ENCODE measurements around the gene ERC2. TPM values are rescaled to one million over a fixed set of nuclear protein-coding genes. Genes with fewer than 3 reads are reported as not detected.

The ERC2 gene
- total RNA-seq, 1 donor from 2014 or later, result 7.4 TPM

DNA sequence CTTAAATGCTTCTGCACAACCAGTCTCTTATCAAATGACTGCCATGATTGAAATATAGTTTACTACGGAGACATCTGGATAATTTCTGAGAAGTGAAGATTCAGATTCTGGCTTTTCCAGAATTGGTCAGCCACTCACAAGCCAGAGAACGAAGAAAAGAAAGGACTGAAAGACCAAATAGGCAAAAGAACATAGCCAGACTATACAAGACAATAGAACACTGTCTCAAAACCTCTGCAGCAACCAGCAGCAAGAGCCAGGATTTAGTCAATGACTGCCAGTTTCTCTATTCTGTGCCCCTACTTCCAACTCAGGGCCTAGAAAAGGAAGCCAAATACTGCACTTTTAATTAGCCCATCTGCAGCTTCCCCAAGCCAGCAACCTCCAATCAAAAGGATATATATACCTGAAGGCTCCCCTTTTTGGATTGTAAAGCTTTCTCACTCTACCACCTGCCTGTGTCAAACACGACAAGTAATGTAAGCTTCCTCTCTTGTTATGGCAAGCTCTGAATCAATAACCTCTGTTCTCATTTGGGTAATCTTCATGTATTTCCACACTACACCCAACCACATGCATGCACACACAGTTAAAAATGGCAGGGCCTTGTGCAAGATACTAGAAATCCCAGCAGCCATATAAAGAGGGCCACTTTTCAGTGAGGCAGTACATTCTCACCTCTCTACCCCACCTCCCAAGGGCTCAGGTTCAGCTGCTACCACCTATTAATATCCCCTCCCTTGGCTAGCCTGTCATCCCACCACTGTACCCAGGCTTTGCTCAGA, 97.1 kb downstream of the ERC2 start:
- H3K4me2 ChIP-seq (ENCODE audit: low read length), result no peak overlapping the region
- no peak overlapping the region for H3K27ac Mint-ChIP-seq (ENCODE audit: unreplicated experiment)
- FAIRE-seq, result no peak

DNA sequence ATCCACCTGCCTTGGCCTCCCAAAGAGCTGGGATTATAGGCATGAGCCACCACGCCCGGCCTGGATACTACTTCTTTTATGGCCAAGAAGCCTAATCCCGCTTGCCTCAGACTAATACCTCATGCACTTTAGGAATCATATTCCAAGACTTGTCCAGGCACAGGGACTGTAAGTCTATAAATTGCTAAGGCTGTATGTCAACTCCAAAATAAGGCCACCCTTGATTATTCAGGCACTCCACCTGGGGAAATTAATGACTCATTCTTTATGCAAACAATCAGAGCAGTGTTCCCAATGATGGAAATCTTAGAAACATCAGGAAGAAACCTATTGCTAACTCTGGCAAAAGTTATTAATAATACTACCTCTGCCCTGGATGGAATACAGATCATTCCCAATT, 98.4 kb downstream of the ERC2 start:
- TF ChIP-seq, protein P1, sequence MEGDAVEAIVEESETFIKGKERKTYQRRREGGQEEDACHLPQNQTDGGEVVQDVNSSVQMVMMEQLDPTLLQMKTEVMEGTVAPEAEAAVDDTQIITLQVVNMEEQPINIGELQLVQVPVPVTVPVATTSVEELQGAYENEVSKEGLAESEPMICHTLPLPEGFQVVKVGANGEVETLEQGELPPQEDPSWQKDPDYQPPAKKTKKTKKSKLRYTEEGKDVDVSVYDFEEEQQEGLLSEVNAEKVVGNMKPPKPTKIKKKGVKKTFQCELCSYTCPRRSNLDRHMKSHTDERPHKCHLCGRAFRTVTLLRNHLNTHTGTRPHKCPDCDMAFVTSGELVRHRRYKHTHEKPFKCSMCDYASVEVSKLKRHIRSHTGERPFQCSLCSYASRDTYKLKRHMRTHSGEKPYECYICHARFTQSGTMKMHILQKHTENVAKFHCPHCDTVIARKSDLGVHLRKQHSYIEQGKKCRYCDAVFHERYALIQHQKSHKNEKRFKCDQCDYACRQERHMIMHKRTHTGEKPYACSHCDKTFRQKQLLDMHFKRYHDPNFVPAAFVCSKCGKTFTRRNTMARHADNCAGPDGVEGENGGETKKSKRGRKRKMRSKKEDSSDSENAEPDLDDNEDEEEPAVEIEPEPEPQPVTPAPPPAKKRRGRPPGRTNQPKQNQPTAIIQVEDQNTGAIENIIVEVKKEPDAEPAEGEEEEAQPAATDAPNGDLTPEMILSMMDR (IDR thresholded peaks at IDR 0.05; ENCODE audit: insufficient read depth, low read depth, low read length), result no peak
- no peak for TF ChIP-seq EZH2 (IDR thresholded peaks at IDR 0.05; ENCODE audit: insufficient read depth, low read length)
- no peak overlapping the region for H3K4me3 ChIP-seq (ENCODE audit: insufficient read depth, low read depth, low read length)
- no peak overlapping the region for H3K4me3 Mint-ChIP-seq (ENCODE audit: unreplicated experiment)
- no peaks in the 10 kb centered on the region for H3K27me3 ChIP-seq (ENCODE audit: insufficient read depth, low read length)
- H3K79me2 ChIP-seq (ENCODE audit: insufficient read depth, low read length), result no peaks in the 10 kb centered on the region
- H3K4me1 Mint-ChIP-seq (ENCODE audit: low read depth, unreplicated experiment), result peaks cover 37% of the 10 kb centered on the region
- no peak overlapping the region for H3K27ac Mint-ChIP-seq (ENCODE audit: unreplicated experiment)
- H3K9ac ChIP-seq (ENCODE audit: low read length), result no peak overlapping the region
- H3K4me2 ChIP-seq (ENCODE audit: low read length), result no peak overlapping the region
- no peaks in the 10 kb centered on the region for H4K20me1 ChIP-seq (ENCODE audit: insufficient read depth, low read length)
- H3K4me1 ChIP-seq (ENCODE audit: insufficient read depth, low read length), result no peaks in the 10 kb centered on the region
- no peaks in the 10 kb centered on the region for H3K9me3 Mint-ChIP-seq (ENCODE audit: unreplicated experiment)
- no peaks in the 10 kb centered on the region for H3K27me3 Mint-ChIP-seq (ENCODE audit: low read depth, unreplicated experiment)
- H3K27ac ChIP-seq (ENCODE audit: low read depth, low read length), result no peak overlapping the region
- H3K36me3 Mint-ChIP-seq (ENCODE audit: low read depth, unreplicated experiment), result no peaks in the 10 kb centered on the region
- DNase-seq (ENCODE audit: low read depth) (no peak), FAIRE-seq (no peak)
- no peak overlapping the region for H2AFZ ChIP-seq (ENCODE audit: low read depth, low read length)
- no peaks in the 10 kb centered on the region for H3K9me3 ChIP-seq (ENCODE audit: insufficient read depth, low read depth, low read length)
- no peaks in the 10 kb centered on the region for H3K36me3 ChIP-seq (ENCODE audit: insufficient read depth, low read length)

More for the DNA sequence above, 97.1 kb downstream of the ERC2 start:
- Mint-ChIP-seq H3K36me3 (ENCODE audit: low read depth, unreplicated experiment) (no peaks in the 10 kb centered on the region), H3K4me3 (ENCODE audit: unreplicated experiment) (no peak overlapping the region), H3K4me1 (ENCODE audit: low read depth, unreplicated experiment) (peaks cover 31% of the 10 kb centered on the region), H3K27me3 (ENCODE audit: low read depth, unreplicated experiment) (no peaks in the 10 kb centered on the region), H3K9me3 (ENCODE audit: unreplicated experiment) (peaks cover 3% of the 10 kb centered on the region)
- no peak for DNase-seq (ENCODE audit: low read depth)
- H3K4me1 ChIP-seq (ENCODE audit: insufficient read depth, low read length), result no peaks in the 10 kb centered on the region
- no peaks in the 10 kb centered on the region for H3K79me2 ChIP-seq (ENCODE audit: insufficient read depth, low read length)
- H3K9me3 ChIP-seq (ENCODE audit: insufficient read depth, low read depth, low read length), result peaks cover 4% of the 10 kb centered on the region
- H3K9ac ChIP-seq (ENCODE audit: low read length), result no peak overlapping the region
- H4K20me1 ChIP-seq (ENCODE audit: insufficient read depth, low read length), result no peaks in the 10 kb centered on the region
- H3K27me3 ChIP-seq (ENCODE audit: insufficient read depth, low read length), result no peaks in the 10 kb centered on the region
- H3K36me3 ChIP-seq (ENCODE audit: insufficient read depth, low read length), result no peaks in the 10 kb centered on the region
- TF ChIP-seq EZH2 (IDR thresholded peaks at IDR 0.05; ENCODE audit: insufficient read depth, low read length), result no peak
- TF ChIP-seq, protein P1 (IDR thresholded peaks at IDR 0.05; ENCODE audit: insufficient read depth, low read depth, low read length), result no peak
- H2AFZ ChIP-seq (ENCODE audit: low read depth, low read length), result no peak overlapping the region
- H3K27ac ChIP-seq (ENCODE audit: low read depth, low read length), result no peak overlapping the region
- H3K4me3 ChIP-seq (ENCODE audit: insufficient read depth, low read depth, low read length), result no peak overlapping the region

DNA sequence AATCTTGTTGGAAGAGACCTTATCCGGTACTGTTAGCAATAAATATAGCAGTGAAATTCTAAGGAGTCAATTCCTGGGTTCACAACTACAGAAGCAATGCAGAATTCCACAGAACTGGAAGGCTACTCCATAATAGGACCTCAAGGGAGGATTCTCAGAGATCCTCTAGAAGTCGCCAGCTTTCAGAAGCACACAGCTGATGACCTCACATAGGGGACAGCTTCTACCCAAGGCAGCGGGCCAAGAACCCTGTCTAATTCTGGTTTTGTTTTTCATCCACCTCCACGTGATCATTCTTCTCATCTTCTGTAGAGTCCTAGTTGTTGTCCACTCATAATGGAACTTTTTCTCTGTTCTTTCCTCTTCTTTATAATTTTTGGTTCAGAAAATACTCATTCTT, 99.4 kb downstream of the ERC2 start:
- Histone ChIP-seq H3K4me2 (ENCODE audit: low read length) (no peak overlapping the region), H3K27ac (ENCODE audit: low read depth, low read length) (no peak overlapping the region), H3K4me1 (ENCODE audit: insufficient read depth, low read length) (no peaks in the 10 kb centered on the region), H3K79me2 (ENCODE audit: insufficient read depth, low read length) (no peaks in the 10 kb centered on the region), H4K20me1 (ENCODE audit: insufficient read depth, low read length) (no peaks in the 10 kb centered on the region), H2AFZ (ENCODE audit: low read depth, low read length) (no peak overlapping the region), H3K9me3 (ENCODE audit: insufficient read depth, low read depth, low read length) (no peaks in the 10 kb centered on the region), H3K27me3 (ENCODE audit: insufficient read depth, low read length) (no peaks in the 10 kb centered on the region), H3K9ac (ENCODE audit: low read length) (no peak overlapping the region), H3K36me3 (ENCODE audit: insufficient read depth, low read length) (no peaks in the 10 kb centered on the region), H3K4me3 (ENCODE audit: insufficient read depth, low read depth, low read length) (no peak overlapping the region)
- Mint-ChIP-seq H3K27me3 (ENCODE audit: low read depth, unreplicated experiment) (no peaks in the 10 kb centered on the region), H3K4me1 (ENCODE audit: low read depth, unreplicated experiment) (peaks cover 37% of the 10 kb centered on the region), H3K9me3 (ENCODE audit: unreplicated experiment) (no peaks in the 10 kb centered on the region), H3K4me3 (ENCODE audit: unreplicated experiment) (no peak overlapping the region), H3K27ac (ENCODE audit: unreplicated experiment) (no peak overlapping the region), H3K36me3 (ENCODE audit: low read depth, unreplicated experiment) (no peaks in the 10 kb centered on the region)
- FAIRE-seq, result no peak
- TF ChIP-seq, protein P1 (IDR thresholded peaks at IDR 0.05; ENCODE audit: insufficient read depth, low read depth, low read length), result no peak
- TF ChIP-seq EZH2 (IDR thresholded peaks at IDR 0.05; ENCODE audit: insufficient read depth, low read length), result no peak
- DNase-seq (ENCODE audit: low read depth), result no peak

All from astrocyte (in vitro differentiated cells and primary cell).